OCI-LY1 (cell line): Measurements from ENCODE around the gene XIRP1.

Experiments used
- EZH2 ChIP-seq: fragments of 200-600 bp; sonication (generic), shearing (Covaris generic); IDR thresholded peaks from 2 replicates; pipeline ENCODE4 v1.8.0; 2017; ENCODE audit warnings: borderline replicate concordance, mixed run types, mild to moderate bottlenecking, antibody characterized with exemption, low read length, moderate library complexity, mixed read lengths
- TF ChIP-seq, protein P1 (sequence below): fragments of 200-600 bp; sonication (generic), shearing (Covaris generic); IDR thresholded peaks from 2 replicates; pipeline ENCODE4 v1.5.1; 2017; ENCODE audit warnings: mild to moderate bottlenecking, antibody characterized with exemption, low read length, moderate library complexity, mixed read lengths

DNA sequence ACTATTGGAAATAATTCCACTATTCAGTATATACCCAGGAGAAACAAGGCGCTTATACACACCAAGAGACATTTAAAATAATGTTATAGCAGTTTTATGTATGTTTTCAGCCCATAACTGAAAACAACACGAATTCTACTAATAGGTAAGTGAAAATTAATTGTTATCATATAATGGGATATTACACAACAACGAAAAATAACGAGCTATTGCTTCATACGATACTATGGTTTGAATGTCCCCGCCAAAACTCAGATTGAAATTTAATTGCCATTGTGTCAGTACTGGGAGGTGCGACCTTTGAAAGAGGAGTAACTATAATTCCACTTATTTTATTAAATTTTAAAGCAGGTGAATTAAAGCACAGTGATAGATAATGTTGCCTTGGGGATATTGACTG lies 35.0 kb downstream of the XIRP1 start:
- TF ChIP-seq, protein P1, sequence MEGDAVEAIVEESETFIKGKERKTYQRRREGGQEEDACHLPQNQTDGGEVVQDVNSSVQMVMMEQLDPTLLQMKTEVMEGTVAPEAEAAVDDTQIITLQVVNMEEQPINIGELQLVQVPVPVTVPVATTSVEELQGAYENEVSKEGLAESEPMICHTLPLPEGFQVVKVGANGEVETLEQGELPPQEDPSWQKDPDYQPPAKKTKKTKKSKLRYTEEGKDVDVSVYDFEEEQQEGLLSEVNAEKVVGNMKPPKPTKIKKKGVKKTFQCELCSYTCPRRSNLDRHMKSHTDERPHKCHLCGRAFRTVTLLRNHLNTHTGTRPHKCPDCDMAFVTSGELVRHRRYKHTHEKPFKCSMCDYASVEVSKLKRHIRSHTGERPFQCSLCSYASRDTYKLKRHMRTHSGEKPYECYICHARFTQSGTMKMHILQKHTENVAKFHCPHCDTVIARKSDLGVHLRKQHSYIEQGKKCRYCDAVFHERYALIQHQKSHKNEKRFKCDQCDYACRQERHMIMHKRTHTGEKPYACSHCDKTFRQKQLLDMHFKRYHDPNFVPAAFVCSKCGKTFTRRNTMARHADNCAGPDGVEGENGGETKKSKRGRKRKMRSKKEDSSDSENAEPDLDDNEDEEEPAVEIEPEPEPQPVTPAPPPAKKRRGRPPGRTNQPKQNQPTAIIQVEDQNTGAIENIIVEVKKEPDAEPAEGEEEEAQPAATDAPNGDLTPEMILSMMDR: no peak
- no peak for TF ChIP-seq EZH2
